GM19372 (cell line): ENCODE results near the gene GSPT1.
"Not testable (repeated sequence)": the region's sequence is repeated elsewhere in the genome, so short reads cannot be mapped to it uniquely, and the experiment has no call there.

Experiments
- ATAC-seq: cut with Tn5 transposase; IDR thresholded peaks from one replicate; pipeline ENCODE4 v1.9.1; 2021; ENCODE audit warnings: mild to moderate bottlenecking, low read depth, moderate library complexity; ENCODE audit not compliant: unreplicated experiment

The GSPT1 gene

DNA sequence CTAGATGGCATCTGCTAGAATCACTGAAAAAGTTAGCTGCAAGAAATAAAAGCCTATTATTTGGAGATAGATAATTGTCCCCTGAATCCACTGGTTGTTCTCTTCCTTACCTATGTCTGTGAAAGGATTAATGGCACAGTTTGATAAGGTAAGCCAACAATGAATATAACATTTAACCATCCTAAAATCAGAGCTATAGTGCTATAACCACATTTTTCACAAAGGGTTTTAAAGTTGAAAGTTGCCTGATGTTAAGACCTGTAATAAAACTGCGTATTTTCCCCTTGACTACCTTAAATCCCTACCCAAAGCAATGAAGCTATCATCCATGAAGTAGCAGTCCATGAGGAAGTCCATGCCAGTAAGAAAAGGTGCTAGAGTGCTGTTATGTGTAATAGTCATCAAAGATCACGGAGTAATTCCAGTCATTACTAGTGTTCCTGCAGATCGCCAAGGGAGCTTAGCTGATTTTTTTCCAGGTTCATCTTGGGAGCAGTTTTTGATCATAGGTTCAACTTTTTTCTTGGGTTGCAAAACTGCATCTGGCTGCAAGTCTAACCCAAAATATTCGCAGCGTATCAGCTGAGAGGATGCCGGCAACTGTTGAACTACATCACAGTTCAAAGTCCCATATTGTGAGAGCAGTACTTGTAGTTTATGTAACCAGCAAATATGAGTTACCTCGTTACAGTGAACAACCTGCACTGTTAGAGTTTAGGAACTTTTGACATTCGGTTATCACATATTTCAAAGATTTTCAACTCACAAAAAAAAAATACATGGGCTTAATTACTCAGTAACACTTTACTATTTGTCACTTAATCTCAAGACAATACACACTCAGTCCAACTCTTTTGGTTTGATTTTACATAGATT is 46.2 kb downstream of the GSPT1 start:
- no peak for ATAC-seq

DNA sequence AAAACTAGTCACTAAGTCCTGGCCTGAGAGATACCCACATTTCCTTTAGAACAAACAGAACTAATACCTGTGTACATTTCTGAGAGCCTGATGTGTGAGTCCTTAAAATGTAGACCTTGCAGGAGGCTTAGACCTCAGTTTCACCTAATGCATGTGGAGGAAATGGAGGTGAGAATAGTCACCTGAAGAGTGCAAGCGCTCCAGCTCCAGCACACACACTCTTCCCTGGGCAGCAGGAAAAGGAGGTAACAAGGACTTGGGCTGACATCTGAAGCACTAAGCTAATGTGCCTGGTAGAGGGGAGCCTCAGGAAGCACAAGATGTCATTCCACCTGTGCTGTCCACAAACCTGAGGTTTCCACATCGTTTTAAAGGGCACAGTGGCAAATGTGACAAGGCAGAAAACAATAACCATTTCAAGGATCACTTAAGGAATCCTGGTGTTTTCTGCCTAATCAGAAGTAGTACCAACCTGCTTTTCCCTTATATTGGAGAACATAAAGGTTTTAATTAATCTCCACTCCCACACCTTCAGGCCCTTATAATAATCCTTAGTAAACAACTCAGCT is 47.3 kb downstream of the GSPT1 start:
- no peak for ATAC-seq

DNA sequence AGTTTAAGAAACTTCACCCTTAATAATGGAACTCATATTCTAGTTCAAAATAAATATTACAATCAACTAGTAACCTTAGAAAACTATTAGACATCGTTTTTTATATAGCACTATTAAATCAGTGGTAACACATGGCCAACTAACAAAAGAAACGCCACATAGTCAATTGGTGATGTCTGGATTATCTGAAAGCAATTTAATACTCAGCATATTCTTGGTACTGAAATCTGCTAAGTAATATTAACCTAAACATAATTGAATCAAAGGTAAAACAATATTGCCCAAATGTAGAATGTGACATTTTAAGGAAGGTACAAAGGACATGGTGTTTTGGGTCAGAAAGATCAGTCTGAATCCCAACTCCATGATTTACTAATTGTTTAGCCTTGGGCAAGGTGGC is 53.3 kb downstream of the GSPT1 start:
- ATAC-seq, result no peak

DNA sequence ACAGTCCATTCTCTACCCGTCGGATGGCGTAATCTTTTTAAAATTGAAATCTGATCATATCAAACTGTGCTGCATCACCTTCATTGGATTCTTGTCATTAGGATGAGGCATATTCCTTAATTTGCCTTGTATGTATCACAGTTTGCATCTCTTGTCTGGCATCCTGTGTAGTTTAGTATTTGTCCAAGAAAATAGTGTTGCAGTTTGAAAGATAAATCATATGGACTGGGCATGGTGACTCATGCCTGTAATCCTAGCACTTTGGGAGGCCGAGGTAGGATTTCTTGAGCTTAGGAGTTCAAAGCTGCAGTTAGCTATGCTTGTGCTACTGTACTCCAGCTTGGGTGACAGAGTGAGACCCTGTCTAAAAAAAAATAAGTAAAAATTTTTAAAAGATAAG is 58.6 kb downstream of the GSPT1 start:
- ATAC-seq, result no peak

- no peak for ATAC-seq
These were observed 63.5 kb downstream of the GSPT1 start for GRCh38 chr16:11852092-11852809.

DNA sequence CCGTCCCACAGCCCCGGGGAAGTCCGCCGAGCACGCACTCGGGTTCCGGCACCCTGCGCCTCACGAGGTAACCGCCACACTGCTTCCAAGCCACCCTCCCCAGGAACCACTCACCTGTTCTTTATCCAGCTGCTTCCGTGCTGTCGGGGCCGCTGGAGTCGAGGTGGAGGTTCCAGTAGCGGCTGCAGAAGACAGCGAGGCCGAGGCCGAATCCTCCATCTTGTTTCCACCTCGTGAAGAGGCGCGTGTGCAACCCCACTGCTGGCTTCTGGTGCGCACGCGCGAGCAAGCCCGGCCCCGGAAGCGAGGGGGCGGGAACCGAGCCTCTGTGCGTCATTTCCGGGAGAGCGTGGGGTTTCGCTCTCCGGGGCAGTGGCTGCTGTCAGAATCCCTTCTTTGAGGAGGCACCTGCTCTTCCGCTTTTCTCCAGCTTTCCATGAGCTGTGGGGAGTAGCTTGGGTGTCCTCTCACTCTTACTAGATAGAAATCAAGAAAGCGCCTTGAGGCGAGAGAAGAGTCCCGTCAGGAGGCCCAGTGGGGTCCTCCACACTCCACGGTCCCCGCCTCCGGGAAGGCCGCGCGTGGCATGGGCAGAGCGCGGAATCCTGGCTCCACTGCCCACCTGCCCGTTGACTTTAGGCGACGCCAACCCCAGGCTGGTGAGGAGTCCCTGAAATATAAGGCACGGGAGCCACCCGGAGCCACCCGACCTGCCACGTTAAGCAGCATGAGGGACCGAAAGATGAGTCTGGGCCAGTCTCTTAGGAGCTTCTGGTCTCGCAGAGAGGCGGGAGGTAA is 64.3 kb downstream of the GSPT1 start, which contains the start of gene RSL1D1:
RSL1D1 (minus strand) TSS at position 249 of the 798 bp plus-strand sequence; CDS start at position 219, 30 bp downstream.
- ATAC-seq, result peak; percentile 81

- ATAC-seq, result no peak
These were observed 66.9 kb downstream of the GSPT1 start for GRCh38 chr16:11848842-11849241.

DNA sequence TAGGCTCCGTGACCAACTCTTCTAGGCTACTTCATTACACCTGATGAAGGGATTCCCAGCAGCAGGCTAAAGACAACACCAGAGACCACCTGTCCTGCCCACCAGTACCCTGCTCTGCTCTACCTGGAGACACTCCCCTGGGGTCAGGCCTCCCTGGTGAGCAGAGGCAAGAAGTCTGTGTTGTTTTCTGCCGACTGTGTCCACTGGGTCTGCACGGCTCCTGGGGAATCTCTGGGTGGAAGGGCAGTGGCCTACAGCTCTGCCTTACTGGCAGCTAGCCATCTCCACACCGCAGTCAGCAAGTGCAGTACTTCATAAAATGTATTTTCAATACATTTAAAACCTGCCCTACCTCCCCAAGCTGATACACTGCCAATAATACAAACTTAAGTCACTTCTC is 71.3 kb downstream of the GSPT1 start:
- ATAC-seq, result no peak

DNA sequence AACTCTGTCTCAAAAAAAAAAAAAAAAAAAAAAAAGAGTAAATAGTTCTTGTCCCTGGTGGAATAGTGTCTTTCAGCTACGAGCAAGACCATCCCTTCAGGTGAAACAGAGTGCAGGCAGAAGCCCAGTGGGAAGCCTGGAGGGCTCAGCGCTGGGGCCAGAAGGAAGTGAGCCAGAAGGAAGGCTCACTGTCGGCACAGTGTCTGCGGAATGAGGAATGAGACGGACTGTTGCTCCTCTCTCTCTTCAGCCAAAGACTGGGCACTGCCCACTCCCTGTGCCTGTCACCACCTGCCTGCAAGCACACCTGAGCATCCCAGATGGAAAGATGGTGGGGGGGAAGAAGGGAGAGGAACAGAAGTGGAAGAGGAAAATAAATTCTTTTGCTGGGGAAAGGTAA is 71.9 kb downstream of the GSPT1 start:
- ATAC-seq, result no peak

DNA sequence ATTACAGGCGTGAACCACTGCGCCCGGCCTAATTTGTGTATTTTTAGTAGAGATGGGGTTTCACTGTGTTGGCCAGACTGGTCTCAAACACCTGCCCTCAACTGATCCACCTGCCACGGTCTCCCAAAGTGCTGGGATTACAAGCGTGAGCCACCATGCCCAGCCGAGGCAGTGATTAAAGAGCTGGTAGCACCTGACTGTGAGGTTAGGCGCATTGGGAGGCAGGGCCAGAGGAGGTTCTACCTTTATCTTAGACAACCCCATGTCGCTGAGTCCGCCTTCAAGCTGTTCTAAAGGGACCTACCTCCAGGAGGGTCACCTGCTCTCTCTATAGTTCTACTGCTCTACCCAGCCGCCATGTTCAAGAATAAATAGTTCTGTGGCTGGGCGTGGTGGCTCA is 72.5 kb downstream of the GSPT1 start:
- no peak for ATAC-seq

DNA sequence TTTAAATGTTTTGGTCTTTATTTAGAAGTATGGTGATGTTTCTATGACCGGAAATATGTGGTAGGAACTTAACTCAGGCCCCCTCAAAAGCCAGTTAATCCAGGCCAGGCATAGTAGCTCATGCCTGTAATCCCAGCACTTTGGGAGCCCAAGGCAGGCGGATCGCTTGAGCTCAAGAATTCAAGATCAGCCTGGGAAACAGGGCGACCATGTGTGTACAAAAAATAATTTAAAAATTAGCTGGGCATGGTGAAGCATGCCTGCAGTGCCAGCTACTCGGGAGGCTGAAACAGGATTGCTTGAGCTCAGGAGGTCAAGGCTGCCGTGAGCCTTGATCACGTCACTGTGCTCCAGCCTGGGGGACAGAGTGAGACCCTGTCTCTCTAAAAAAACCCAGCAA is 74.7 kb downstream of the GSPT1 start:
- no peak for ATAC-seq

GRCh38 chr16:11836650-11837244 is 79.0 kb downstream of the GSPT1 start:
- ATAC-seq, result no peak

DNA sequence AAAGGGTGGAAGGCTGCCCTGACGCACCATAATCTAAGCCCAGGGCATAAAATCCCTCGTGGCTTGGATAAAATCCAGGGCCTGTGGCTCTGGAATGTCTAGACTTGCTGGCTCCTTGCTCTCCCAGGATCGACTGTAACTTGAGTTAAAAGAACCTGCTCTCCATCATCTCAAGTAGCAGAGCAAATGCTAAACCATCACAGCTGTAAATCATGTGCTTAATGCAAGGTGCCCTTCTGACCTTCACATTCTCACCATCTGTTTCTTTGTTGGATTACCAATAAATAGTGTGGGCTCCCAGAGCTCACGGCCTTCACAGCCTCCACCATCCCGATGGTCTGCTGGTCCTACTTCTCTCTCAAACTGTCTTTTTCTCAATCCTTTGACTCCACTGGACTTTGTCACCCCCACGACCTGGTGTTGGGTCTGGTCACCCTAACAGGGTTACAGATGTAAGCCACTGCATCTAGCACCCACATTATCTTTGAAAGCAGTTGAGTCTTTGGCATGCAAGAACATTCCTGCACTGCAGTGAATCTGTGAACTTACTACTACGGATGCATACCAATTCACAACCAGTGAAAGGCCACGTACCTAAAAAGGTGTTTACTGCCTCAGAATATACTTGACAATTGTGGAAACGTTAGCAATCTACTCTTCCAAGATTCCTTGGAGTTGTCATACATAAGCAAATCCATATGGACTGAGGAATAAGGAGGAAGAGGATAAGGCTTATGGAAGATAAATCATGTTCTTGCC is 79.7 kb downstream of the GSPT1 start:
- ATAC-seq, result no peak

- no peak for ATAC-seq
These were observed 80.4 kb downstream of the GSPT1 start for GRCh38 chr16:11835309-11835708.

DNA sequence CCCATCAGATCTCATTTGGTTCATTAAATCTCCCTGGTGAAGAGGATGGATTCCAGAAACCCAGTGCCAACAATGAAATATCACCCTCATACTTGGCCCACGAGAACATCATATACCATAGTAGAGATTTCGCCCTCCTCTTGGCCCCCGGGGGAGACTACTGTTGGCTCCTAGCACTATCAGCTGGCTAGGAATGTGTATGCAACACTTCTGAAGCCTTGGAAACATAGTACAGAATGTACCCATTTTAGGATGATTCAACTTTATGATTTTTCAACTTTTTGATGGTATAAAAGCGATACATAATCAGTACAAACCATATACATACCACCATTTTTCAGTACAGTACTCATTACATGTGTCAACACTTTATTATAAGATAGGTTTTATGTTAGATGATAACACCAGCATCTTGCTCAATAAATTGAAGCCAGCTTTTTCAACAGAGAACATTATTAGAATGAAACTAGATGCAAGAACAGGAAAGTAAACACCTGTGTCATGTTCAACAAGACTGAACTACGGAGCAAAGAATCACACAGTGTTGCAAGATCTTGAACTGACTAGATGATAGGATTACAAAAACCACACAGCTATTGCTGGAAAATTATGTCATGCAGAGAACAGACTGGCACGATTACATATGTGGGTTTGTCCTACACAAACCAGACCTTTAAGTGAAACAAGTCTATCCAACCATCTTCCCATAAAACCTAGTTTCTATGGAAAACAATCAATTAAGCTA is 81.6 kb downstream of the GSPT1 start:
- no peak for ATAC-seq

DNA sequence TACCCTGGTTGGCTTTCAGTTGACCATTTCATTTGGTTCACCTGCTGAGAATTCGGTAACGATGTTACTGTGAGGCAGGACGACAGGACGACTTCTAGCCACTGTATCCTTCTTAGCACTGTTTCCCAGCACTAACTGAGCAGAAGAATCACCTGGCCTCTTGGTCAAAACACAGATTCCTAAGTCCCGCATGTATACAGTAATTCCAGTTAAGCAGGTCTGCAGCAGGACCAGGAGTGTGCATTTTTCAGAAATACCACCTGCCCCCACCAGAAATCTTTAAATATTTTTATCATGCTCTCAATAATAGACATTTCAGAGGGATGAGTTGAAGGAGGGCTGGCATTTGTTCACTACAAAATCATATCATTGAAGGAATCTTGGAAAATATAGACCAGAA is 87.1 kb downstream of the GSPT1 start:
- no peak for ATAC-seq

- ATAC-seq, result not testable (repeated sequence)
These were observed 90.1 kb downstream of the GSPT1 start for GRCh38 chr16:11825520-11826165.

DNA sequence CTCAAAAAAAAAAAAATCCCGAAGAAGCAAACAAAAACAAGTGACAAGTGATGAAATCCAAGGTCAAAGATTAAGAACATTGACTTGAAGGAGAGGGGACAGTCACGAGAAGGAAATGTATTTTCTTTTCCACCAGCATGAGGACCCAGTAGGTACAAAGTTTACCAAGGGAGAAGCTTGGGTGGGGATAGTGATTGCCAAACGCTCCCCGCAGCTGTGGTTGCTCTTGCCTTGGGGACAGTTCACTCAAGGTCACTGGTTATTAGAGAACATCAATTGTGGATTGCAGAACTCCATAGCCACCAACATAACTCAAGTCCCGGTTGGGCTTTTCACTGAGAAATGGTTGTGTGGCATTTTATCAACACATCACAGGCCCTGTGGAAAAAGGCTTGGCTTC is 91.4 kb downstream of the GSPT1 start:
- no peak for ATAC-seq
